ENCODE results near the gene TCEA2.

Gene TCEA2

GRCh38 chr20:64095927-64096326 is 32.9 kb downstream of the TCEA2 start:
- no peak overlapping the region for H3K27ac ChIP-seq (ENCODE audit: low read depth, low read length)
- H3K4me3 ChIP-seq (ENCODE audit: low read length), result no peak overlapping the region
- WGBS (ENCODE audit: extremely low coverage, insufficient coverage, low lambda C conversion rate), result no CpG with 5 or more reads among the region's 11 CpGs

GRCh38 chr20:64096535-64096934 is 33.5 kb downstream of the TCEA2 start:
- no peak overlapping the region for H2BK5ac ChIP-seq (ENCODE audit: low read length)
- WGBS (ENCODE audit: extremely low coverage, insufficient coverage, low lambda C conversion rate), result no CpG with 5 or more reads among the region's 6 CpGs
- no peak overlapping the region for H2AK5ac ChIP-seq (ENCODE audit: low read length)
- H3K56ac ChIP-seq (ENCODE audit: low read length), result no peak overlapping the region
- H2BK15ac ChIP-seq (replicated peaks; ENCODE audit: low read depth), result no peak overlapping the region
- H3K23ac ChIP-seq (ENCODE audit: low read length), result no peak overlapping the region
- H4K8ac ChIP-seq (ENCODE audit: low read depth, low read length), result no peak overlapping the region
- H2BK120ac ChIP-seq (ENCODE audit: low read depth, low read length), result no peak overlapping the region
- H3K27ac ChIP-seq (ENCODE audit: low read depth, low read length), result no peak overlapping the region
- H3K4me3 ChIP-seq (ENCODE audit: low read length), result no peak overlapping the region
- H3K4ac ChIP-seq (ENCODE audit: low read depth, low read length), result no peak overlapping the region
- no peak overlapping the region for H3K9ac ChIP-seq (ENCODE audit: low read length)
- H3K36me3 ChIP-seq (ENCODE audit: control insufficient read depth, insufficient read depth, low read length), result no peaks in the 10 kb centered on the region
- no peaks in the 10 kb centered on the region for H3K4me1 ChIP-seq (ENCODE audit: control insufficient read depth, low read depth, low read length)
- no peak for DNase-seq
- H3K18ac ChIP-seq (ENCODE audit: low read length), result no peak overlapping the region
- H3K79me1 ChIP-seq (ENCODE audit: low read length), result no peaks in the 10 kb centered on the region
- no peaks in the 10 kb centered on the region for H3K79me2 ChIP-seq (ENCODE audit: control insufficient read depth, insufficient read depth, low read length)
- H4K5ac ChIP-seq (ENCODE audit: low read length), result no peak overlapping the region
- no peaks in the 10 kb centered on the region for H3K27me3 ChIP-seq (ENCODE audit: insufficient read depth, low read length, poor library complexity)
- H3K4me2 ChIP-seq (ENCODE audit: low read length), result no peak overlapping the region

More at GRCh38 chr20:64095927-64096326, 32.9 kb downstream of the TCEA2 start:
- no peaks in the 10 kb centered on the region for H3K36me3 ChIP-seq (ENCODE audit: control insufficient read depth, insufficient read depth, low read length)
- no peak overlapping the region for H2AK5ac ChIP-seq (ENCODE audit: low read length)
- H2BK5ac ChIP-seq (ENCODE audit: low read length), result no peak overlapping the region
- no peak for DNase-seq
- no peak overlapping the region for H3K18ac ChIP-seq (ENCODE audit: low read length)
- no peak overlapping the region for H3K4ac ChIP-seq (ENCODE audit: low read depth, low read length)
- H3K56ac ChIP-seq (ENCODE audit: low read length), result no peak overlapping the region
- no peaks in the 10 kb centered on the region for H3K27me3 ChIP-seq (ENCODE audit: insufficient read depth, low read length, poor library complexity)
- H4K8ac ChIP-seq (ENCODE audit: low read depth, low read length), result no peak overlapping the region
- no peak overlapping the region for H2BK120ac ChIP-seq (ENCODE audit: low read depth, low read length)
- H3K4me2 ChIP-seq (ENCODE audit: low read length), result no peak overlapping the region
- no peak overlapping the region for H2BK15ac ChIP-seq (replicated peaks; ENCODE audit: low read depth)
- H3K9ac ChIP-seq (ENCODE audit: low read length), result no peak overlapping the region
- no peaks in the 10 kb centered on the region for H3K4me1 ChIP-seq (ENCODE audit: control insufficient read depth, low read depth, low read length)
- no peak overlapping the region for H3K23ac ChIP-seq (ENCODE audit: low read length)
- H3K79me2 ChIP-seq (ENCODE audit: control insufficient read depth, insufficient read depth, low read length), result no peaks in the 10 kb centered on the region
- H4K5ac ChIP-seq (ENCODE audit: low read length), result no peak overlapping the region
- no peaks in the 10 kb centered on the region for H3K79me1 ChIP-seq (ENCODE audit: low read length)

GRCh38 chr20:64098471-64099013 is 35.5 kb downstream of the TCEA2 start:
- WGBS (ENCODE audit: extremely low coverage, insufficient coverage, low lambda C conversion rate), result no CpG with 5 or more reads among the region's 28 CpGs
- H3K56ac ChIP-seq (ENCODE audit: low read length), result no peak overlapping the region
- no peak overlapping the region for H2BK15ac ChIP-seq (replicated peaks; ENCODE audit: low read depth)
- no peak overlapping the region for H3K18ac ChIP-seq (ENCODE audit: low read length)
- no peak overlapping the region for H3K9ac ChIP-seq (ENCODE audit: low read length)
- H3K4me1 ChIP-seq (ENCODE audit: control insufficient read depth, low read depth, low read length), result no peaks in the 10 kb centered on the region
- no peak overlapping the region for H2AK5ac ChIP-seq (ENCODE audit: low read length)
- no peak overlapping the region for H3K23ac ChIP-seq (ENCODE audit: low read length)
- no peaks in the 10 kb centered on the region for H3K79me2 ChIP-seq (ENCODE audit: control insufficient read depth, insufficient read depth, low read length)
- no peak for DNase-seq
- no peak overlapping the region for H3K27ac ChIP-seq (ENCODE audit: low read depth, low read length)
- no peak overlapping the region for H2BK120ac ChIP-seq (ENCODE audit: low read depth, low read length)
- H4K8ac ChIP-seq (ENCODE audit: low read depth, low read length), result no peak overlapping the region
- H3K36me3 ChIP-seq (ENCODE audit: control insufficient read depth, insufficient read depth, low read length), result no peaks in the 10 kb centered on the region
- H2BK5ac ChIP-seq (ENCODE audit: low read length), result no peak overlapping the region
- no peak overlapping the region for H3K4me2 ChIP-seq (ENCODE audit: low read length)
- H3K27me3 ChIP-seq (ENCODE audit: insufficient read depth, low read length, poor library complexity), result no peaks in the 10 kb centered on the region
- H3K79me1 ChIP-seq (ENCODE audit: low read length), result no peaks in the 10 kb centered on the region
- no peak overlapping the region for H4K5ac ChIP-seq (ENCODE audit: low read length)
- H3K4me3 ChIP-seq (ENCODE audit: low read length), result no peak overlapping the region
- H3K4ac ChIP-seq (ENCODE audit: low read depth, low read length), result no peak overlapping the region

GRCh38 chr20:64099086-64099786 is 36.2 kb downstream of the TCEA2 start:
- no peaks in the 10 kb centered on the region for H3K27me3 ChIP-seq (ENCODE audit: insufficient read depth, low read length, poor library complexity)
- no peak overlapping the region for H4K5ac ChIP-seq (ENCODE audit: low read length)
- no peak overlapping the region for H3K18ac ChIP-seq (ENCODE audit: low read length)
- H3K4me1 ChIP-seq (ENCODE audit: control insufficient read depth, low read depth, low read length), result no peaks in the 10 kb centered on the region
- H3K23ac ChIP-seq (ENCODE audit: low read length), result no peak overlapping the region
- no peak overlapping the region for H3K9ac ChIP-seq (ENCODE audit: low read length)
- no peak overlapping the region for H4K8ac ChIP-seq (ENCODE audit: low read depth, low read length)
- H3K79me2 ChIP-seq (ENCODE audit: control insufficient read depth, insufficient read depth, low read length), result no peaks in the 10 kb centered on the region
- H3K56ac ChIP-seq (ENCODE audit: low read length), result no peak overlapping the region
- H2BK15ac ChIP-seq (replicated peaks; ENCODE audit: low read depth), result no peak overlapping the region
- no peak overlapping the region for H3K27ac ChIP-seq (ENCODE audit: low read depth, low read length)
- H3K4ac ChIP-seq (ENCODE audit: low read depth, low read length), result no peak overlapping the region
- H3K79me1 ChIP-seq (ENCODE audit: low read length), result no peaks in the 10 kb centered on the region
- H3K4me3 ChIP-seq (ENCODE audit: low read length), result no peak overlapping the region
- no peak overlapping the region for H2AK5ac ChIP-seq (ENCODE audit: low read length)
- DNase-seq, result no peak
- H2BK120ac ChIP-seq (ENCODE audit: low read depth, low read length), result no peak overlapping the region
- H2BK5ac ChIP-seq (ENCODE audit: low read length), result no peak overlapping the region
- H3K4me2 ChIP-seq (ENCODE audit: low read length), result no peak overlapping the region
- H3K36me3 ChIP-seq (ENCODE audit: control insufficient read depth, insufficient read depth, low read length), result no peaks in the 10 kb centered on the region
- no CpG with 5 or more reads among the region's 21 CpGs for WGBS (ENCODE audit: extremely low coverage, insufficient coverage, low lambda C conversion rate)

GRCh38 chr20:64099880-64100565 is 37.0 kb downstream of the TCEA2 start:
- no peak overlapping the region for H3K4me2 ChIP-seq (ENCODE audit: low read length)
- no peak overlapping the region for H2BK15ac ChIP-seq (replicated peaks; ENCODE audit: low read depth)
- no peaks in the 10 kb centered on the region for H3K79me2 ChIP-seq (ENCODE audit: control insufficient read depth, insufficient read depth, low read length)
- H3K36me3 ChIP-seq (ENCODE audit: control insufficient read depth, insufficient read depth, low read length), result no peaks in the 10 kb centered on the region
- no peak overlapping the region for H2BK120ac ChIP-seq (ENCODE audit: low read depth, low read length)
- WGBS (ENCODE audit: extremely low coverage, insufficient coverage, low lambda C conversion rate), result no CpG with 5 or more reads among the region's 14 CpGs
- H3K4me3 ChIP-seq (ENCODE audit: low read length), result no peak overlapping the region
- no peak overlapping the region for H3K9ac ChIP-seq (ENCODE audit: low read length)
- H2BK5ac ChIP-seq (ENCODE audit: low read length), result no peak overlapping the region
- DNase-seq, result no peak
- H3K4ac ChIP-seq (ENCODE audit: low read depth, low read length), result no peak overlapping the region
- H2AK5ac ChIP-seq (ENCODE audit: low read length), result no peak overlapping the region
- H3K27me3 ChIP-seq (ENCODE audit: insufficient read depth, low read length, poor library complexity), result no peaks in the 10 kb centered on the region
- no peak overlapping the region for H4K8ac ChIP-seq (ENCODE audit: low read depth, low read length)
- H3K56ac ChIP-seq (ENCODE audit: low read length), result no peak overlapping the region
- H3K27ac ChIP-seq (ENCODE audit: low read depth, low read length), result no peak overlapping the region
- no peak overlapping the region for H3K23ac ChIP-seq (ENCODE audit: low read length)
- no peaks in the 10 kb centered on the region for H3K4me1 ChIP-seq (ENCODE audit: control insufficient read depth, low read depth, low read length)
- H3K79me1 ChIP-seq (ENCODE audit: low read length), result no peaks in the 10 kb centered on the region
- H3K18ac ChIP-seq (ENCODE audit: low read length), result no peak overlapping the region
- no peak overlapping the region for H4K5ac ChIP-seq (ENCODE audit: low read length)
